ENCODE results near the gene KCNK16.

The KCNK16 gene

GRCh38 chr6:39312912-39313525 lies 9.5 kb downstream of the KCNK16 start:
- H4K91ac ChIP-seq (ENCODE audit: low read length) = no peak overlapping the region
- WGBS = 28% methylated on average over 45 of the region's 45 CpGs
- no peak overlapping the region for H3K9ac ChIP-seq (ENCODE audit: low read length)
- H2BK12ac ChIP-seq (ENCODE audit: low read length in 2 of 2) = no peak overlapping the region
- no peak overlapping the region for H3K4ac ChIP-seq (ENCODE audit: low read depth in 1 of 2, low read length in 2 of 2)
- H3K4me2 ChIP-seq (ENCODE audit: low read length, poor library complexity, severe bottlenecking) = no peak overlapping the region
- H3K36me3 ChIP-seq (ENCODE audit: control insufficient read depth in 1 of 2, insufficient read depth in 2 of 2, low read depth in 1 of 2, low read length in 2 of 2) = no peaks in the 10 kb centered on the region
- peaks cover 10% of the 10 kb centered on the region for H3K4me1 ChIP-seq (ENCODE audit: control insufficient read depth, insufficient read depth, low read depth, low read length)
- no peak overlapping the region for H2BK15ac ChIP-seq (ENCODE audit: low read depth, poor library complexity, severe bottlenecking)
- no peak for DNase-seq
- H3K79me1 ChIP-seq (replicated peaks; ENCODE audit: low read length, poor library complexity, severe bottlenecking) = no peaks in the 10 kb centered on the region
- H4K8ac ChIP-seq (ENCODE audit: low read length) = no peak overlapping the region
- H2AK5ac ChIP-seq (ENCODE audit: low read length, severe bottlenecking) = no peak overlapping the region
- peaks cover 75 to 79% of the 10 kb centered on the region in 2 experiments for H3K27me3 ChIP-seq (ENCODE audit: control insufficient read depth in 1 of 2, insufficient read depth in 1 of 2, low read length in 2 of 2)
- H2AFZ ChIP-seq (ENCODE audit: low read depth, low read length) = no peak overlapping the region
- no peak overlapping the region for H3K4me3 ChIP-seq (ENCODE audit: insufficient read depth in 1 of 2, low read depth in 1 of 2, low read length in 2 of 2)
- no peak overlapping the region for H3K14ac ChIP-seq (ENCODE audit: low read length in 2 of 2)
- H3K27ac ChIP-seq (ENCODE audit: low read length, poor library complexity, severe bottlenecking) = no peak overlapping the region
- H3K18ac ChIP-seq (ENCODE audit: low read depth in 1 of 2, low read length in 2 of 2) = no peak overlapping the region
- no peak overlapping the region for H2BK5ac ChIP-seq (ENCODE audit: low read depth, low read length, poor library complexity, severe bottlenecking)
- H3K9me3 ChIP-seq (ENCODE audit: control insufficient read depth, low read length) = no peaks in the 10 kb centered on the region
- H3K23ac ChIP-seq (ENCODE audit: low read length in 2 of 2) = no peak overlapping the region
- H2BK120ac ChIP-seq (ENCODE audit: low read depth, low read length) = no peak overlapping the region

DNA sequence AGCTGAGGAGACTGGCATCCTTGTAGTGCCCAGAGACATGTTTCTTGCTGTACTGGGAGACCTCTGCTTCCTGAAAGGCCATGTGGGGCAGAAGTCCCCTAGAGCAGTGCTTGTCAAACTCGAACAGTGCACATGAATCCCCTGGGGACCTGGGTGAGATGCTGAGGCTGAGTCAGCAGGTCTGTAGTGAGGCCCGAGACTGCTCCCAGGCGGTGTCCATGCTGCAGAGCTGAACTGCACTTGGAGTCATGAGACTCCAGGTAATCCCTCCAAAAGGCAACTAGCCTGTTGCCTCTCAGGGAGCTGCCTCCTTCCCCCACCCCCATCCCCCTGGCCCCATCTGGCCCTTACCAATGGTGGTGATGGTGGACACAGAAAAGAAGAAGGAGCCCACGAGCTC lies 12.0 kb downstream of the KCNK16 start:
- no peaks in the 10 kb centered on the region for H3K79me1 ChIP-seq (replicated peaks; ENCODE audit: low read length, poor library complexity, severe bottlenecking)
- no peak overlapping the region for H3K4me3 ChIP-seq (ENCODE audit: insufficient read depth in 1 of 2, low read depth in 1 of 2, low read length in 2 of 2)
- no peak for DNase-seq
- no peak overlapping the region for H4K91ac ChIP-seq (ENCODE audit: low read length)
- H2BK120ac ChIP-seq (ENCODE audit: low read depth, low read length) = no peak overlapping the region
- no peak overlapping the region for H3K4ac ChIP-seq (ENCODE audit: low read depth in 1 of 2, low read length in 2 of 2)
- peaks cover 10% of the 10 kb centered on the region for H3K4me1 ChIP-seq (ENCODE audit: control insufficient read depth, insufficient read depth, low read depth, low read length)
- H3K36me3 ChIP-seq (ENCODE audit: control insufficient read depth in 1 of 2, insufficient read depth in 2 of 2, low read depth in 1 of 2, low read length in 2 of 2) = no peaks in the 10 kb centered on the region
- WGBS = 7% methylated on average over 1 of the region's 4 CpGs
- no peak overlapping the region for H4K8ac ChIP-seq (ENCODE audit: low read length)
- no peak overlapping the region for H3K9ac ChIP-seq (ENCODE audit: low read length)
- no peak overlapping the region for H2AK5ac ChIP-seq (ENCODE audit: low read length, severe bottlenecking)
- no peak overlapping the region for H3K14ac ChIP-seq (ENCODE audit: low read length in 2 of 2)
- no peak overlapping the region for H3K4me2 ChIP-seq (ENCODE audit: low read length, poor library complexity, severe bottlenecking)
- no peak overlapping the region for H2BK12ac ChIP-seq (ENCODE audit: low read length in 2 of 2)
- H3K23ac ChIP-seq (ENCODE audit: low read length in 2 of 2) = no peak overlapping the region
- peaks cover 58 to 79% of the 10 kb centered on the region in 2 experiments for H3K27me3 ChIP-seq (ENCODE audit: control insufficient read depth in 1 of 2, insufficient read depth in 1 of 2, low read length in 2 of 2)
- no peak overlapping the region for H3K18ac ChIP-seq (ENCODE audit: low read depth in 1 of 2, low read length in 2 of 2)
- H3K27ac ChIP-seq (ENCODE audit: low read length, poor library complexity, severe bottlenecking) = no peak overlapping the region
- no peak overlapping the region for H2BK5ac ChIP-seq (ENCODE audit: low read depth, low read length, poor library complexity, severe bottlenecking)
- H3K9me3 ChIP-seq (ENCODE audit: control insufficient read depth, low read length) = no peaks in the 10 kb centered on the region
- H2BK15ac ChIP-seq (ENCODE audit: low read depth, poor library complexity, severe bottlenecking) = no peak overlapping the region
- H2AFZ ChIP-seq (ENCODE audit: low read depth, low read length) = no peak overlapping the region

DNA sequence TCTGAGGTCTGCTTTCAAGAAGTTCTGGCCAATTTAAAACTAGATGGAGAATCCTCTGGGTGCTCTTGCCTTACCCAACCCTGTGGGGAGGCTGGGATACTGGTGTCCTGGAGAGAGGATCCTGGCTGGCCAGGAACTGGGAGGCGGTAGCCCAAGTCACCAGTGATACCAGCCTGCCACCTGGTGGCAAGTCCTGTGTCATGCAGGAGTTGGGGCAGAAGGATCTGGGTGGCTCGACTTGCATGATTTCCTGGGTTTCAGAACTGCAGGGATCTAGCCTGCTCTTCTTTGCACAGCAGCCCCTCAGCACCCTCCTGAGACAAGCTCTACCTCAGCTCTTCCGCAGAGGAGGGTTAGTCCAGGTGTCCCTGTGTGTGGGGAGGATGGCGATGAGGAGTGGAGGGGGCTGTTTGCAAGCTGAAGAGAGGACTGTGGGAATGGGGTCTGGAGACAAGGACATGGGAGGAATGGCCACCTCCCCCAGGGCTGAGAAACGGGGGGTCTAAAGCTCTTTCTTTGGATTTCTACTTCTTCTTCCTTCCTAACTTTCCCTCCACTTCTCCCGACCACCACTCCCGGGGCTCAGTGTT lies 12.5 kb downstream of the KCNK16 start:
- no peak overlapping the region for H3K4ac ChIP-seq (ENCODE audit: low read depth in 1 of 2, low read length in 2 of 2)
- H2BK5ac ChIP-seq (ENCODE audit: low read depth, low read length, poor library complexity, severe bottlenecking) = no peak overlapping the region
- no peaks in the 10 kb centered on the region for H3K9me3 ChIP-seq (ENCODE audit: control insufficient read depth, low read length)
- H2BK15ac ChIP-seq (ENCODE audit: low read depth, poor library complexity, severe bottlenecking) = no peak overlapping the region
- no peak overlapping the region for H3K14ac ChIP-seq (ENCODE audit: low read length in 2 of 2)
- H2AK5ac ChIP-seq (ENCODE audit: low read length, severe bottlenecking) = no peak overlapping the region
- H3K9ac ChIP-seq (ENCODE audit: low read length) = no peak overlapping the region
- H3K36me3 ChIP-seq (ENCODE audit: control insufficient read depth in 1 of 2, insufficient read depth in 2 of 2, low read depth in 1 of 2, low read length in 2 of 2) = no peaks in the 10 kb centered on the region
- DNase-seq = peak; percentile 67
- no peak overlapping the region for H2BK12ac ChIP-seq (ENCODE audit: low read length in 2 of 2)
- H3K18ac ChIP-seq (ENCODE audit: low read depth in 1 of 2, low read length in 2 of 2) = no peak overlapping the region
- H3K23ac ChIP-seq (ENCODE audit: low read length in 2 of 2) = no peak overlapping the region
- H3K27ac ChIP-seq (ENCODE audit: low read length, poor library complexity, severe bottlenecking) = no peak overlapping the region
- peaks cover 55 to 76% of the 10 kb centered on the region in 2 experiments for H3K27me3 ChIP-seq (ENCODE audit: control insufficient read depth in 1 of 2, insufficient read depth in 1 of 2, low read length in 2 of 2)
- no peak overlapping the region for H4K91ac ChIP-seq (ENCODE audit: low read length)
- H2AFZ ChIP-seq (ENCODE audit: low read depth, low read length) = no peak overlapping the region
- H3K4me1 ChIP-seq (ENCODE audit: control insufficient read depth, insufficient read depth, low read depth, low read length) = peaks cover 10% of the 10 kb centered on the region
- no peaks in the 10 kb centered on the region for H3K79me1 ChIP-seq (replicated peaks; ENCODE audit: low read length, poor library complexity, severe bottlenecking)
- H3K4me3 ChIP-seq (ENCODE audit: insufficient read depth in 1 of 2, low read depth in 1 of 2, low read length in 2 of 2) = no peak overlapping the region
- 38% methylated on average over 7 of the region's 7 CpGs for WGBS
- H3K4me2 ChIP-seq (ENCODE audit: low read length, poor library complexity, severe bottlenecking) = no peak overlapping the region
- no peak overlapping the region for H4K8ac ChIP-seq (ENCODE audit: low read length)
- no peak overlapping the region for H2BK120ac ChIP-seq (ENCODE audit: low read depth, low read length)

DNA sequence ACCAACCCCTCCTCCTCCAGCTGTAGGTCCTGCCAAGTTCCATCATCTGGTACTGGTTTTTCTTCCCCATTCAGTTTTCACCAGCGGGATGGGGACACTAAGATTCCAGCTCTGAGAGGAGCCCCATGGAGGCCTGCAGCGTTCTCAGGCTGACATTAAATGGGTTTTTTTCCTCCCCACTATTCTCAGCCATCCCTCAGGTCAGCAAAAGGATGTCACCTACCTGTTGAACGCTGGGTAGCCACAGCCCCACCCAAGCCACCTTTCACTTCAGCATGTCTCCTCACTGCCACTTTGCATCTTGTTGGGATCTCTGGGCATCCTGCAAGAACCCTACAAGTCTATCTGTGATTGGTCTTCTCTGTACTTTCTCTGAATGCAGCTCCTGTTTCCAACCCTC lies 15.0 kb downstream of the KCNK16 start:
- Histone ChIP-seq H3K36me3 (ENCODE audit: control insufficient read depth in 1 of 2, insufficient read depth in 2 of 2, low read depth in 1 of 2, low read length in 2 of 2) (no peaks in the 10 kb centered on the region), H2AFZ (ENCODE audit: low read depth, low read length) (no peak overlapping the region), H3K27ac (ENCODE audit: low read length, poor library complexity, severe bottlenecking) (no peak overlapping the region), H3K79me1 (replicated peaks; ENCODE audit: low read length, poor library complexity, severe bottlenecking) (no peaks in the 10 kb centered on the region), H4K91ac (ENCODE audit: low read length) (no peak overlapping the region), H3K4me3 (ENCODE audit: insufficient read depth in 1 of 2, low read depth in 1 of 2, low read length in 2 of 2) (no peak overlapping the region), H3K23ac (ENCODE audit: low read length in 2 of 2) (no peak overlapping the region), H3K18ac (ENCODE audit: low read depth in 1 of 2, low read length in 2 of 2) (no peak overlapping the region), H3K9ac (ENCODE audit: low read length) (no peak overlapping the region), H2AK5ac (ENCODE audit: low read length, severe bottlenecking) (no peak overlapping the region), H4K8ac (ENCODE audit: low read length) (no peak overlapping the region), H3K9me3 (ENCODE audit: control insufficient read depth, low read length) (no peaks in the 10 kb centered on the region), H2BK15ac (ENCODE audit: low read depth, poor library complexity, severe bottlenecking) (no peak overlapping the region), H3K4me1 (ENCODE audit: control insufficient read depth, insufficient read depth, low read depth, low read length) (peaks cover 2% of the 10 kb centered on the region), H3K4me2 (ENCODE audit: low read length, poor library complexity, severe bottlenecking) (no peak overlapping the region), H2BK12ac (ENCODE audit: low read length in 2 of 2) (no peak overlapping the region), H3K27me3 (ENCODE audit: control insufficient read depth in 1 of 2, insufficient read depth in 1 of 2, low read length in 2 of 2) (peaks cover 34 to 55% of the 10 kb centered on the region in 2 experiments), H3K14ac (ENCODE audit: low read length in 2 of 2) (no peak overlapping the region), H3K4ac (ENCODE audit: low read depth in 1 of 2, low read length in 2 of 2) (no peak overlapping the region), H2BK5ac (ENCODE audit: low read depth, low read length, poor library complexity, severe bottlenecking) (no peak overlapping the region), H2BK120ac (ENCODE audit: low read depth, low read length) (no peak overlapping the region)
- WGBS = 67% methylated on average over 3 of the region's 3 CpGs
- no peak for DNase-seq
